Fibroblast of lung (primary cell): ENCODE results near the gene ASCC3. TPM values are rescaled to one million over a fixed set of nuclear protein-coding genes. Genes with fewer than 3 reads are reported as not detected.

Experiments
- DNase-seq, 2 donors: peaks; one replicate each; pipeline versions ENCODE4 v3.0.0 to v3.0.0-alpha.2; 2010; ENCODE audit warnings: low read depth in 2 of 2
- H2AFZ ChIP-seq: 2 replicates; pipeline ENCODE4 v1.5.1; 2012; ENCODE audit warnings: low read length, control low read depth, inconsistent platforms
- H3K27ac ChIP-seq: 2 replicates; pipeline ENCODE4 v1.5.1; 2011; ENCODE audit warnings: low read length, control low read depth; ENCODE audit not compliant: insufficient read depth
- H3K27me3 ChIP-seq: 2 replicates; pipeline ENCODE4 v1.5.1; 2011; ENCODE audit warnings: mild to moderate bottlenecking, low read length; ENCODE audit not compliant: control insufficient read depth, insufficient read depth
- H3K36me3 ChIP-seq: 2 replicates; pipeline ENCODE4 v1.5.1; 2011; ENCODE audit warnings: low read length; ENCODE audit not compliant: control insufficient read depth, insufficient read depth
- H3K4me1 ChIP-seq: 2 replicates; pipeline ENCODE4 v1.5.1; 2011; ENCODE audit warnings: low read length; ENCODE audit not compliant: control insufficient read depth, insufficient read depth; ENCODE audit errors: extremely low read depth
- H3K4me2 ChIP-seq: 2 replicates; pipeline ENCODE4 v1.5.1; 2011; ENCODE audit warnings: low read length, control low read depth; ENCODE audit not compliant: insufficient read depth; ENCODE audit errors: extremely low read depth
- H3K4me3 ChIP-seq, 4 experiments: fragments of 200-600 bp in 1 of 4; sonication (generic) in 1 of 4; replicated peaks in 1 of 4; 2 replicates each; pipeline ENCODE4 v1.5.1; 2011 to 2016; ENCODE audit warnings: low read length in 4 of 4, low read depth in 3 of 4, mild to moderate bottlenecking in 3 of 4, control low read depth in 2 of 4, inconsistent platforms in 1 of 4, mixed read lengths in 1 of 4; ENCODE audit not compliant: insufficient read depth in 1 of 4; ENCODE audit errors: control extremely low read depth in 1 of 4
- H3K79me2 ChIP-seq: 2 replicates; pipeline ENCODE4 v1.5.1; 2012; ENCODE audit warnings: mild to moderate bottlenecking, low read length, inconsistent platforms; ENCODE audit not compliant: control insufficient read depth, insufficient read depth
- H3K9ac ChIP-seq: 2 replicates; pipeline ENCODE4 v1.5.1; 2011; ENCODE audit warnings: mild to moderate bottlenecking, low read length, control low read depth; ENCODE audit not compliant: insufficient read depth
- H3K9me3 ChIP-seq: 2 replicates; pipeline ENCODE4 v1.5.1; 2012; ENCODE audit warnings: low read depth, low read length; ENCODE audit not compliant: control insufficient read depth, insufficient read depth
- H4K20me1 ChIP-seq: 2 replicates; pipeline ENCODE4 v1.5.1; 2011; ENCODE audit warnings: low read length; ENCODE audit not compliant: control insufficient read depth, insufficient read depth; ENCODE audit errors: extremely low read depth
- CTCF ChIP-seq, 2 donors: IDR thresholded peaks in 1 of 2; conservative IDR thresholded peaks in 1 of 2; 1 replicate in 1 of 2; 2 replicates in 1 of 2; pipeline ENCODE4 v1.5.1; 2011 to 2012; ENCODE audit warnings: low read length in 2 of 2, control low read depth in 1 of 2, inconsistent platforms in 1 of 2, low read depth in 1 of 2, mild to moderate bottlenecking in 1 of 2
- EZH2 ChIP-seq: IDR thresholded peaks from 2 replicates; pipeline ENCODE4 v1.5.1; 2012; ENCODE audit warnings: low read length, control low read depth, mild to moderate bottlenecking; ENCODE audit errors: missing control alignments
- polyA plus RNA-seq, 2 donors: library from polyadenylated mRNA; depleted of rRNA in 1 of 2; stranded (reverse) in 1 of 2; unstranded in 1 of 2; fragments of >200 nt; gene quantifications; 2 replicates each; pipeline ENCODE4 v1.2.1, GENCODE V29; 2011 to 2012; ENCODE audit warnings: missing spikeins in 1 of 2
- total RNA-seq: library from RNA; depleted of rRNA; stranded (reverse); fragments of >200 nt; gene quantifications from 2 replicates; pipeline ENCODE4 v1.2.1, GENCODE V29; 2014

The ASCC3 gene
- total and polyA plus RNA-seq, 2 donors (not counting 1 experiment from before 2014, with no cell fraction given), result 36.2 to 75.3 TPM

- no peak overlapping the region for H3K4me2 ChIP-seq
- H3K9ac ChIP-seq, result no peak overlapping the region
- H4K20me1 ChIP-seq, result no peaks in the 10 kb centered on the region
- no peaks in the 10 kb centered on the region for H3K79me2 ChIP-seq
- H2AFZ ChIP-seq, result no peak overlapping the region
- no peak for DNase-seq
- no peaks in the 10 kb centered on the region for H3K4me1 ChIP-seq
- H3K4me3 ChIP-seq, result no peak overlapping the region
- no peak overlapping the region for H3K27ac ChIP-seq
- H3K27me3 ChIP-seq, result no peaks in the 10 kb centered on the region
- TF ChIP-seq CTCF (conservative IDR thresholded peaks at IDR 0.05 in 1 of 2, IDR thresholded peaks at IDR 0.05 in 1 of 2; ENCODE audit: low read depth in 1 of 2, low read length in 2 of 2) (no peak), EZH2 (no peak)
- no peaks in the 10 kb centered on the region for H3K9me3 ChIP-seq
- H3K36me3 ChIP-seq, result no peaks in the 10 kb centered on the region
These were observed 18.1 kb upstream of the ASCC3 start for GRCh38 chr6:100899202-100899601.

DNA sequence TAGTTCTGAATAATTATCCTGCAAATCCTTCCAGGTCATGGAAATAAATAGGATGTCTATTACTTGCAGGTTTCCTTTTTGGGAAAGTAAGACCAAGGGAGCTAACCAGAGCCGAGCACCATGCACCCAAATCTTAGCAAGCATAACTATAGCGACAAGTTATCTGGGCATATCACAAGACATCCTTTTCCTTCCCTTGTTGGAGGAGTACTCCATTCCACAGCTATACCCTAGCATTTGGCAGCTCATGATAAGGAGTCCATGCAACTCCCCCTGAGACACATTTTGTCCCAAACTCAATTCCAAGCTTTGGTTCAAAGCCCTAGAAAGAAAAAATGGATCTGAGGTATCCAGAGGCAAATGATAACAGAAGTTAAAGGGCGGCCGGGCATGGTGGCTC lies 16.5 kb upstream of the ASCC3 start:
- Histone ChIP-seq H3K4me1 (no peaks in the 10 kb centered on the region), H3K4me2 (no peak overlapping the region), H4K20me1 (no peaks in the 10 kb centered on the region), H3K9me3 (no peaks in the 10 kb centered on the region), H3K27me3 (no peaks in the 10 kb centered on the region), H3K36me3 (no peaks in the 10 kb centered on the region), H3K79me2 (no peaks in the 10 kb centered on the region), H2AFZ (no peak overlapping the region), H3K27ac (no peak overlapping the region), H3K4me3 (no peak overlapping the region), H3K9ac (no peak overlapping the region)
- no peak for DNase-seq
- TF ChIP-seq EZH2, result no peak
- no peak for TF ChIP-seq CTCF (conservative IDR thresholded peaks at IDR 0.05 in 1 of 2, IDR thresholded peaks at IDR 0.05 in 1 of 2; ENCODE audit: low read depth in 1 of 2, low read length in 2 of 2)

- H3K4me3 ChIP-seq, result no peak overlapping the region
- H3K4me2 ChIP-seq, result no peak overlapping the region
- H3K36me3 ChIP-seq, result no peaks in the 10 kb centered on the region
- H2AFZ ChIP-seq, result no peak overlapping the region
- H3K9ac ChIP-seq, result no peak overlapping the region
- no peaks in the 10 kb centered on the region for H3K9me3 ChIP-seq
- H3K27me3 ChIP-seq, result no peaks in the 10 kb centered on the region
- no peak for DNase-seq
- no peak overlapping the region for H3K27ac ChIP-seq
- no peaks in the 10 kb centered on the region for H3K4me1 ChIP-seq
- no peaks in the 10 kb centered on the region for H3K79me2 ChIP-seq
- TF ChIP-seq CTCF (conservative IDR thresholded peaks at IDR 0.05 in 1 of 2, IDR thresholded peaks at IDR 0.05 in 1 of 2; ENCODE audit: low read depth in 1 of 2, low read length in 2 of 2) (no peak), EZH2 (no peak)
- H4K20me1 ChIP-seq, result no peaks in the 10 kb centered on the region
These were observed 12.6 kb upstream of the ASCC3 start for GRCh38 chr6:100893743-100894142.
